GM23338 (cell line): ENCODE data around the gene GRID1. TPM values are rescaled to one million over a fixed set of nuclear protein-coding genes. Genes with fewer than 3 reads are reported as not detected.

Source experiments
- ATAC-seq: fragments of 200-7000 bp; cut with Tn5 transposase; 3 replicates; pipeline ENCODE4 v1.9.1; 2020
- DNase-seq: peaks from one replicate; pipeline ENCODE4 v3.0.0-alpha.2; 2015; ENCODE audit warnings: low spot score
- H2AFZ ChIP-seq: fragments of 200-600 bp; sonication (generic); 2 replicates; pipeline ENCODE4 v1.8.0; 2016; ENCODE audit warnings: antibody characterized with exemption, mild to moderate bottlenecking, moderate library complexity
- H3F3A ChIP-seq: fragments of 200-600 bp; sonication (generic); replicated peaks from 2 replicates; pipeline ENCODE4 v1.8.0; 2017; ENCODE audit warnings: antibody characterized with exemption, mixed run types, low read depth
- H3K27ac ChIP-seq: fragments of 200-600 bp; sonication (generic); 2 replicates; pipeline ENCODE4 v1.6.1; 2016; ENCODE audit warnings: low read depth
- H3K27me3 ChIP-seq: fragments of 200-600 bp; sonication (generic); 2 replicates; pipeline ENCODE4 v1.8.0; 2016; ENCODE audit warnings: mild to moderate bottlenecking, mixed run types, moderate library complexity; ENCODE audit not compliant: insufficient read depth
- H3K36me3 ChIP-seq: fragments of 200-600 bp; sonication (generic); 2 replicates; pipeline ENCODE4 v1.8.0; 2016; ENCODE audit warnings: mild to moderate bottlenecking; ENCODE audit not compliant: insufficient read depth
- H3K4me1 ChIP-seq: fragments of 200-600 bp; sonication (generic); 2 replicates; pipeline ENCODE4 v1.8.0; 2016; ENCODE audit warnings: mild to moderate bottlenecking, moderate library complexity; ENCODE audit not compliant: insufficient read depth
- H3K4me2 ChIP-seq: fragments of 200-600 bp; sonication (generic); 2 replicates; pipeline ENCODE4 v1.7.1; 2017; ENCODE audit warnings: mixed run types
- H3K4me3 ChIP-seq: fragments of 200-600 bp; sonication (generic); 2 replicates; pipeline ENCODE4 v1.6.1; 2016; ENCODE audit warnings: mixed run types
- H3K79me2 ChIP-seq: fragments of 200-600 bp; sonication (generic); replicated peaks from 2 replicates; pipeline ENCODE4 v1.8.0; 2017; ENCODE audit warnings: mild to moderate bottlenecking; ENCODE audit not compliant: insufficient read depth
- H3K9me2 ChIP-seq: fragments of 200-600 bp; sonication (generic); 2 replicates; pipeline ENCODE4 v1.8.0; 2017; ENCODE audit not compliant: insufficient read depth
- H4K20me1 ChIP-seq: fragments of 200-600 bp; sonication (generic); replicated peaks from 2 replicates; pipeline ENCODE4 v1.8.0; 2017; ENCODE audit warnings: mild to moderate bottlenecking; ENCODE audit not compliant: insufficient read depth
- H3K27ac Mint-ChIP-seq: 2 replicates; pipeline ENCODE4 v1.8.0; 2020; ENCODE audit warnings: inconsistent platforms, mild to moderate bottlenecking, moderate library complexity, mixed read lengths
- H3K27me3 Mint-ChIP-seq: 3 replicates; pipeline ENCODE4 v1.8.0; 2022; ENCODE audit warnings: low read depth, mild to moderate bottlenecking, moderate library complexity, mixed read lengths, inconsistent platforms; ENCODE audit not compliant: insufficient read depth, poor library complexity
- H3K36me3 Mint-ChIP-seq: 3 replicates; pipeline ENCODE4 v1.8.0; 2021; ENCODE audit warnings: low read depth, mild to moderate bottlenecking, inconsistent platforms, moderate library complexity, mixed read lengths
- H3K4me1 Mint-ChIP-seq: 3 replicates; pipeline ENCODE4 v1.8.0; 2020; ENCODE audit warnings: mild to moderate bottlenecking, inconsistent platforms, mixed read lengths
- H3K4me3 Mint-ChIP-seq: 3 replicates; pipeline ENCODE4 v1.8.0; 2021; ENCODE audit warnings: moderate library complexity, mild to moderate bottlenecking, inconsistent platforms, mixed read lengths
- H3K9me3 Mint-ChIP-seq: 3 replicates; pipeline ENCODE4 v1.8.0; 2020; ENCODE audit warnings: moderate library complexity, mild to moderate bottlenecking, inconsistent platforms, mixed read lengths
- CREB1 ChIP-seq: fragments of 250-450 bp; sonication (Bioruptor Pico); IDR thresholded peaks from 2 replicates; pipeline ENCODE4 v1.5.0; 2020; ENCODE audit warnings: low read depth, mild to moderate bottlenecking, moderate library complexity
- CTCF ChIP-seq, 2 experiments: fragments of 200-600 bp in 1 of 2; sonication (generic) in 1 of 2; conservative IDR thresholded peaks; 2 replicates each; pipeline versions ENCODE4 v1.5.1 to v1.6.1; 2016 to 2017; ENCODE audit warnings: antibody characterized with exemption in 2 of 2, low read depth in 2 of 2, mild to moderate bottlenecking in 2 of 2, moderate library complexity in 1 of 2
- JUNB ChIP-seq: IDR thresholded peaks from one replicate; pipeline ENCODE4 v1.6.1; 2016; ENCODE audit warnings: antibody characterized with exemption; ENCODE audit not compliant: unreplicated experiment
- NANOG ChIP-seq: IDR thresholded peaks from 2 replicates; pipeline ENCODE4 v1.6.1; 2016; ENCODE audit warnings: antibody characterized with exemption, borderline replicate concordance
- STAT1 ChIP-seq: IDR thresholded peaks from one replicate; pipeline ENCODE4 v1.6.1; 2016; ENCODE audit warnings: antibody characterized with exemption; ENCODE audit not compliant: unreplicated experiment
- ZNF114 ChIP-seq: fragments of 250-450 bp; sonication (Bioruptor Pico); IDR thresholded peaks from 2 replicates; pipeline ENCODE4 v1.5.0; 2020; ENCODE audit warnings: mild to moderate bottlenecking, moderate library complexity
- ZNF331 ChIP-seq: fragments of 250-450 bp; sonication (Bioruptor Pico); IDR thresholded peaks from 2 replicates; pipeline ENCODE4 v1.5.0; 2020; ENCODE audit warnings: low read depth, mild to moderate bottlenecking, moderate library complexity
- ZNF462 ChIP-seq: fragments of 250-450 bp; sonication (Bioruptor Pico); IDR thresholded peaks from 2 replicates; pipeline ENCODE4 v1.5.0; 2020; ENCODE audit warnings: mild to moderate bottlenecking, moderate library complexity
- polyA plus RNA-seq: library from polyadenylated mRNA; unstranded; fragments of >200 nt; fragmentation: Nextera tagmentation; extraction: Ambion mirVana; gene quantifications from 2 replicates; pipeline ENCODE4 v1.2.1, GENCODE V29; 2016
- total RNA-seq: library from RNA; depleted of rRNA; stranded (reverse); fragments of >200 nt; shearing (Covaris generic); gene quantifications from 2 replicates; pipeline ENCODE4 v1.2.3, GENCODE V29; 2014
- TF ChIP-seq, protein P1 (sequence below): IDR thresholded peaks from 2 replicates; pipeline ENCODE4 v1.6.1; 2016; ENCODE audit warnings: antibody characterized with exemption

The GRID1 gene
- total and polyA plus RNA-seq, 2 experiments from 2014 or later, result 0.14 to 0.15 TPM

DNA sequence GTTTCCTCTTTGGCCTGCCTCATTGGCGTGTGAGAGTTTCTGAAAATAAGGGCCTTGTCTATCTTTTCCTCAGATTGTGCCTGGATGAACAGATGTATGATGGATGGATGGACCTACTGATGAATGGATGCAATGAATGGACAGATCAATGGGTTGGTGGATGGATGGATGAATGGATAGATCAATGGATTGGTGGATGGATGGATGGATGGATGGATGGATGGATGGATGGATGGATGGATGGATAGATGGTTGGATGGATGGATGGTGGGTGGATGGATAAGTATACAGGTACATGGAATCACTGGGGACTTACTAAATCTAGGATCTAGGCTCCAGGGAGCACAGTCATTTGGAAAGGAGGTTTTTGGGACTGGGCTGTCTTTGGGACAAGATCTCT, 331.9 kb downstream of the GRID1 start:
- no peaks in the 10 kb centered on the region for H3K4me1 Mint-ChIP-seq
- H4K20me1 ChIP-seq, result no peaks in the 10 kb centered on the region
- no peak overlapping the region for H3K27ac ChIP-seq
- no peaks in the 10 kb centered on the region for H3K27me3 ChIP-seq
- DNase-seq, result no peak
- no peak overlapping the region for H3K4me3 ChIP-seq
- no peaks in the 10 kb centered on the region for H3K9me2 ChIP-seq
- no peaks in the 10 kb centered on the region for H3K4me1 ChIP-seq
- no peaks in the 10 kb centered on the region for H3F3A ChIP-seq
- H2AFZ ChIP-seq, result no peak overlapping the region
- TF ChIP-seq STAT1 (no peak), ZNF331 (CRISPR knock-in tag) (no peak), ZNF114 (no peak), NANOG (no peak), CTCF (conservative IDR thresholded peaks at IDR 0.05; ENCODE audit: low read depth in 2 of 2) (no peak), JUNB (no peak), CREB1 (CRISPR knock-in tag) (no peak), ZNF462 (CRISPR knock-in tag) (no peak)
- TF ChIP-seq, protein P1, sequence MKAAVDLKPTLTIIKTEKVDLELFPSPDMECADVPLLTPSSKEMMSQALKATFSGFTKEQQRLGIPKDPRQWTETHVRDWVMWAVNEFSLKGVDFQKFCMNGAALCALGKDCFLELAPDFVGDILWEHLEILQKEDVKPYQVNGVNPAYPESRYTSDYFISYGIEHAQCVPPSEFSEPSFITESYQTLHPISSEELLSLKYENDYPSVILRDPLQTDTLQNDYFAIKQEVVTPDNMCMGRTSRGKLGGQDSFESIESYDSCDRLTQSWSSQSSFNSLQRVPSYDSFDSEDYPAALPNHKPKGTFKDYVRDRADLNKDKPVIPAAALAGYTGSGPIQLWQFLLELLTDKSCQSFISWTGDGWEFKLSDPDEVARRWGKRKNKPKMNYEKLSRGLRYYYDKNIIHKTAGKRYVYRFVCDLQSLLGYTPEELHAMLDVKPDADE, result no peak
- peaks cover 6% of the 10 kb centered on the region for H3K27me3 Mint-ChIP-seq
- no peak for ATAC-seq
- no peak overlapping the region for H3K4me3 Mint-ChIP-seq
- H3K79me2 ChIP-seq, result no peaks in the 10 kb centered on the region
- no peak overlapping the region for H3K27ac Mint-ChIP-seq
- H3K36me3 Mint-ChIP-seq, result peaks cover 28% of the 10 kb centered on the region
- H3K36me3 ChIP-seq, result 0 out of 2 replicates have a peak, but pooled peaks cover 1% of the 10 kb centered on the region
- H3K9me3 Mint-ChIP-seq, result peaks cover 90% of the 10 kb centered on the region
- no peak overlapping the region for H3K4me2 ChIP-seq
